Breast epithelium (tissue), 4 donors: ENCODE data around the gene PCDH1. TPM values are rescaled to one million over a fixed set of nuclear protein-coding genes. Genes with fewer than 3 reads are reported as not detected.

Experiments
- DNase-seq, 2 donors: peaks; one replicate each; pipeline ENCODE4 v3.0.0-alpha.2; 2019; ENCODE audit warnings: low spot score in 2 of 2
- H3K27ac ChIP-seq, 2 donors: fragments of 200-600 bp; sonication (generic) in 1 of 2; one replicate each; pipeline ENCODE4 v1.5.1; 2016 to 2019; ENCODE audit warnings: mild to moderate bottlenecking in 1 of 2
- H3K27me3 ChIP-seq, 2 donors: fragments of 200-600 bp; sonication (generic) in 1 of 2; one replicate each; pipeline versions ENCODE4 v1.5.1 to v1.6.0; 2017 to 2019; ENCODE audit warnings: control low read depth in 1 of 2, mild to moderate bottlenecking in 1 of 2
- H3K36me3 ChIP-seq: fragments of 200-600 bp; one replicate; pipeline ENCODE4 v1.5.1; 2019
- H3K4me1 ChIP-seq, 2 donors: fragments of 200-600 bp; sonication (generic); one replicate each; pipeline ENCODE4 v1.5.1; 2016 to 2019; ENCODE audit warnings: control low read depth in 1 of 2
- H3K4me3 ChIP-seq, 3 donors: fragments of 200-600 bp; sonication (generic); 1 replicate in 2 of 3; 2 replicates in 1 of 3; pipeline ENCODE4 v1.5.1; 2016 to 2019; ENCODE audit warnings: mild to moderate bottlenecking in 3 of 3, moderate library complexity in 2 of 3
- H3K9me3 ChIP-seq, 2 donors: fragments of 200-600 bp; sonication (generic) in 1 of 2; one replicate each; pipeline ENCODE4 v1.5.1; 2016 to 2019; ENCODE audit warnings: control low read depth in 1 of 2
- POLR2A ChIP-seq: fragments of 450-650 bp; IDR thresholded peaks from one replicate; pipeline ENCODE4 v1.6.1; 2016; ENCODE audit warnings: antibody characterized with exemption, mild to moderate bottlenecking, moderate library complexity
- POLR2AphosphoS5 ChIP-seq, 3 donors: sonication (generic); formaldehyde crosslinking; IDR thresholded peaks; one replicate each; pipeline ENCODE4 v1.6.1; 2017; ENCODE audit warnings: antibody characterized with exemption in 3 of 3
- intact Hi-C: fragments of 100-400 bp; cut with DNase I; formaldehyde crosslinking; loops from one replicate; pipeline ENCODE4 v1.15.1; 2023; ENCODE audit warnings: low total_unique reads
- total RNA-seq, 3 donors: library from RNA; depleted of rRNA; stranded (reverse); fragments of >200 nt; gene quantifications; one replicate each; pipeline ENCODE4 v1.1.0, GENCODE V29; 2016
- TF ChIP-seq, protein P1 (sequence below), 3 donors: fragments of 450-650 bp; IDR thresholded peaks; one replicate each; pipeline ENCODE4 v1.5.1; 2016 to 2017; ENCODE audit warnings: antibody characterized with exemption in 3 of 3, mild to moderate bottlenecking in 3 of 3, moderate library complexity in 3 of 3

Gene PCDH1
- total RNA-seq, 3 donors from 2014 or later, result 28.3 to 72.7 (median 65.9) TPM

DNA sequence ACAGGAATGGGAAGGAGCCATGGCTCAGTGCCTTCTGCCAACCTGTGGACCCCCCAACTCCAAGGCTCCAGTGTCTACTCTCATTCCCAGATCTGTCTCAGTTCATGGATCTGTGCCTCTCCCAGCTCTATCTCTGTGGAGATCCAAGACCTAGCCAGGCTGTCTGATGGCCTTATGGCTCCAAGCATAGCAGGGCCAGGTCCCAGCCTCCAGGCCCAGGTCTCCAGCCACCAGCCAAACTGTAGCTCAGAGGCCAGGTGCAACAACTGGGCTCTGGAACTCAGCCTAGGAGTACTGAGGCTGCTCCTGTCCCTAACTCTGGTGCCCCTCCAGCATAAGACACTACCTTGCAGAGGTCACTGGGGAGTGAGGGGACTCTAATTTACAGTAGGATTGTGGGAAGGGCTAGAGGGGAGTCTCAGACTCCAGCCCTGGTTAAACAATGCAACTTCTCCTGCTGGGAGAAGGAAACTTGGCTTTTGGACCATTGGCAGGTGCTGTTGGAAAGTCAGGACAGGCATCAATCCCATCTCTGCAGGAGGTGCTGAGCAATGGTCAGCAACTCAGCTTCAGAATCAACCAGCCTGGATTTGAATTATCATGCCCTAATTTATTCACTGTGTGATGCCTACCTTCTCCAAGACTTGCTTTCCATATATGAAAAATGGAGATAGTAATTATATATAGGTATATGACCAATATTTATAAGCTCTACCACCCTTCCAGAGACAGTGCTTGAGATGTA, 63.0 kb downstream of the PCDH1 start:
- intact Hi-C loops, result no loop called here
- no peak for DNase-seq
- Histone ChIP-seq H3K4me1 (no peaks in the 10 kb centered on the region), H3K36me3 (no peaks in the 10 kb centered on the region), H3K9me3 (no peaks in the 10 kb centered on the region), H3K4me3 (no peak overlapping the region), H3K27ac (no peak overlapping the region), H3K27me3 (no peaks in the 10 kb centered on the region)
- TF ChIP-seq POLR2AphosphoS5 (IDR thresholded peaks at IDR 0.05) (no peak), POLR2A (no peak)
- TF ChIP-seq, protein P1, sequence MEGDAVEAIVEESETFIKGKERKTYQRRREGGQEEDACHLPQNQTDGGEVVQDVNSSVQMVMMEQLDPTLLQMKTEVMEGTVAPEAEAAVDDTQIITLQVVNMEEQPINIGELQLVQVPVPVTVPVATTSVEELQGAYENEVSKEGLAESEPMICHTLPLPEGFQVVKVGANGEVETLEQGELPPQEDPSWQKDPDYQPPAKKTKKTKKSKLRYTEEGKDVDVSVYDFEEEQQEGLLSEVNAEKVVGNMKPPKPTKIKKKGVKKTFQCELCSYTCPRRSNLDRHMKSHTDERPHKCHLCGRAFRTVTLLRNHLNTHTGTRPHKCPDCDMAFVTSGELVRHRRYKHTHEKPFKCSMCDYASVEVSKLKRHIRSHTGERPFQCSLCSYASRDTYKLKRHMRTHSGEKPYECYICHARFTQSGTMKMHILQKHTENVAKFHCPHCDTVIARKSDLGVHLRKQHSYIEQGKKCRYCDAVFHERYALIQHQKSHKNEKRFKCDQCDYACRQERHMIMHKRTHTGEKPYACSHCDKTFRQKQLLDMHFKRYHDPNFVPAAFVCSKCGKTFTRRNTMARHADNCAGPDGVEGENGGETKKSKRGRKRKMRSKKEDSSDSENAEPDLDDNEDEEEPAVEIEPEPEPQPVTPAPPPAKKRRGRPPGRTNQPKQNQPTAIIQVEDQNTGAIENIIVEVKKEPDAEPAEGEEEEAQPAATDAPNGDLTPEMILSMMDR (IDR thresholded peaks at IDR 0.05), result no peak

DNA sequence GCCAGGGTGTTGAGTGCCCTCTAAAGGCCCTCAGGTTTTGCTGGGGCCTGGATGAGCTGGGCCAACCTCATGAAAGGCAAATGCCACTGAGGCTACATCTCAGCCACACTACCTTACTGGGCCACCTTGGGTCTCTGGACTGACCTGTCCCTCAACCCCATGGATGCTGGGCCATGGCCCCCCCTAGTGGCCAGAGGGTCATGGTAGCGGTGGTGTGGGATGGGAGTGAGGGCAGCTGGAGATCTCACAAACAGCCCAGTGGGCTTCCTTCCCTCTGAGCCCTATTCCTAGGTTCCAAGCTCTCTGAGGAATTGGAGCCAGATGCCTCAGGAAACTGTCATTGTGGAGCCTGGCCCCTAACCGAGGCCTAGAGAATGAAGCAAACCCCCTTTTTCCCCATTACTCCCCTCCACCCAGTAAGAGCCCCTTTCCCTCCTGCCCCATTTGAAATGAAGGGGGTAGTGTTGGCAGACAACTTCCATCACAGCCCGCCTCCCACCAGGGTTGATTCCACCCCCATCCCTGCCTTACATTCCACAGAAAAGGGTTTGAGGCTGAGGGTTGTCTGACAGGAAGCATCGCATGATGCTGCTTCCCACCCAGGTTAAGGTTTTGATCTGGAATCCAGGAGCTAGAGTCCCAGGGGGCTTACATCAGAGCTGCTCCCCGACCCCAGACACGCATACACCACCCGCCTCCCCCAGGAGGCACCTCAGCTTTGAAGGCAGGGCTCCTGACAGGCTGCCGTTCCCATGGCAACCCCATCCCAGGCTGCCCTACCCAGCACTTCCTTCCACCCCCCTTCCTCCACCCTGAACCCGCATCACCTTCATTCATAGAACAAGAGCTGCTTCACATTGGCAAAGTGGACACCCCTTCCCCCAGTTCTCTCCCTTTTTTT, 63.9 kb downstream of the PCDH1 start:
- Histone ChIP-seq H3K27ac (no peak overlapping the region), H3K27me3 (no peaks in the 10 kb centered on the region), H3K36me3 (no peaks in the 10 kb centered on the region), H3K9me3 (no peaks in the 10 kb centered on the region), H3K4me1 (no peaks in the 10 kb centered on the region), H3K4me3 (no peak overlapping the region)
- intact Hi-C loops, result no loop called here
- no peak for TF ChIP-seq POLR2AphosphoS5 (IDR thresholded peaks at IDR 0.05)
- TF ChIP-seq POLR2A, result no peak
- TF ChIP-seq, protein P1 (IDR thresholded peaks at IDR 0.05), result no peak
- no peak for DNase-seq

DNA sequence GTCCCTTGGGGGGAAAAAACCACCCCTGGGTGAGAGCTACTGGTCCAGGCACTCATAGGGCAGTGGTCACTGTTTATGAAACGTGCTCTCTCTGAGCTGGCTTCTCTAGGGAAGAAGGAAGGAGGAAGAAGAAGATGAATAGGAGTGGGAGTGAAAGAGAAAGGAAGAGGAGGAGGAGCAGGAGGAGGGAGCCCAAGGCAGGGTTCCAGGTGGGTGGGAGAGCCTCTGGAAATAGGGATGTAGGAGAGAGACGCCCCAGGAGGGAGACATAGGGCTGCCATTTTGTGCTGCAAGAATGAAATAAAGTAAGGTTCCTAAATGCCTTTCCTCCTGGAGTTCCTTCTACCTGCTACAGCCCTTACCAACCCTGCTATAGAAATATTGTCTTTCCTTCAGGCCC, 65.7 kb downstream of the PCDH1 start:
- no peaks in the 10 kb centered on the region for H3K4me1 ChIP-seq
- no peak for DNase-seq
- H3K36me3 ChIP-seq, result no peaks in the 10 kb centered on the region
- TF ChIP-seq POLR2A, result no peak
- TF ChIP-seq, protein P1 (IDR thresholded peaks at IDR 0.05), result no peak
- no peak for TF ChIP-seq POLR2AphosphoS5 (IDR thresholded peaks at IDR 0.05)
- H3K9me3 ChIP-seq, result no peaks in the 10 kb centered on the region
- H3K27me3 ChIP-seq, result no peaks in the 10 kb centered on the region
- no peak overlapping the region for H3K4me3 ChIP-seq
- H3K27ac ChIP-seq, result no peak overlapping the region
- intact Hi-C loops, result no loop called here

DNA sequence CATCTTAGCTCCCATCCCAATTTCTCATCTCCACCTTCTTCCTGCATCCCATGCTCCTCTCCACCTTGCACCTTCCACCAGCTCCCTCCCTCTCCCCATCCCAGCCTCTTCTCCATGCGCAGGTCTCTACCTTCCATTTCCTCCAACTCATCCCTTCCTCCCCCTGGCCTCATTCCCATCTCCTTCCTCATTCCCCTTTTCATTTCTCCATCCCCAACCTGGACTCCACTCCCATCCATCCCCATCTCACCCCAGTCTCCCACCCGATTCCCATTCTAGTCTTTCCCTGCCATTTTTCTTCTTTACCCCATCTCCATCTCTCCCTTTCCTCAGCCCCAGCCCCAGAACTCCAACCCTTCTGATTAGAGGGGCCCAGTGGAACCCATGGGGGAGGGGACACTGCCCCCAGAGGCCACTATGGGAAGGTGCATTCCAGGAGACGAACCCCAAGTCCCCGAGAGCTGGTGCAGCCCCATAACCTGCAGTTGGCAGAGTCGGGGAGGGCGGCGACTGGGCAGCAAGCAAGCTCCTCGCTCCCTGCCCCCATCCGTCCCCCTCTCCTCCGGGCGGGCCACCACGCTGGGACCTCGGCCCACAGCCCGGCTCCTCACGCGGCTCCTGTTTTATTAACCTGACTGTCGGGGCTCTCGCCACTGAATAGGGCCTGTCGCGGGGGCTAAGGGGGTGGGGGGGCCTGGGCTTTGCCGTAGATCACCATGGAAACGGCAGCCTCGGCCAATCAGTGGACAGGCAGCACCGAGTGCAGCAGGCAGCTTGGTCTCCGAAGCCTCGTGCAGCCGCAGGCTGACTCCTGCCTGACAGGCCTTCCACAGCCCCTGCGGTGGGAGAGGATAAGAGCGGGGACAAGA, 66.7 kb downstream of the PCDH1 start:
- DNase-seq, result no peak
- H3K4me3 ChIP-seq, result peak overlapping the region in 1 of 3 donors; percentile 0
- H3K27ac ChIP-seq, result no peak overlapping the region
- intact Hi-C loops, result no loop called here
- no peaks in the 10 kb centered on the region for H3K4me1 ChIP-seq
- TF ChIP-seq POLR2AphosphoS5 (IDR thresholded peaks at IDR 0.05), result no peak
- TF ChIP-seq, protein P1 (IDR thresholded peaks at IDR 0.05), result peak; percentile 20 to 36 (median 27)
- H3K9me3 ChIP-seq, result no peaks in the 10 kb centered on the region
- no peaks in the 10 kb centered on the region for H3K36me3 ChIP-seq
- no peaks in the 10 kb centered on the region for H3K27me3 ChIP-seq
